Erythroblast (primary cell): Measurements from ENCODE around the gene CDKN2AIPNL.

ENCODE experiments used
- GATA1 ChIP-seq: IDR thresholded peaks from 2 replicates; pipeline ENCODE4 v1.6.1; 2011; ENCODE audit warnings: low read depth, mild to moderate bottlenecking, control low read depth, low read length, moderate library complexity
- POLR2A ChIP-seq: IDR thresholded peaks from 2 replicates; pipeline ENCODE4 v1.6.1; 2011; ENCODE audit warnings: mild to moderate bottlenecking, low read length

DNA sequence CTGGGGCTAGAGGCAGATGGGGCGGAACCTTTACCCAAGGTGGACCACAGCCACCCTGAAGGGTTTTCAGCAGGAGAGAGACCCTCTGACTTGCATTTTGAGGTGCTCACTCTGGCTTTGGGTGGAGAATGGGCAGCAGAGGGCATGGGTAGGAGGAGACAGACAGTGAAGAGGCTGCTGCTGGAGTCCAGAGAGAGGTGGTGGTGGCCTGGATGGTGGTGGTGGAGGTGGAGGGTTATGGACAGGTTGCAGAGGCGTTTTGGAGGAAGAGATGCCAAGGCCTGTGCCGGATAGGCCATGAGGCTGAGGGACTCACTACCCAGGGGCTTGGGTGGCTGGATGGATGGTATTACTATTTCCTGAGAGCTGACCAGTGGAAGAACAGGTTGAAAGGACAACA, 46.1 kb upstream of the CDKN2AIPNL start:
- TF ChIP-seq POLR2A (no peak), GATA1 (no peak)
